D721Med (cell line): Measurements from ENCODE around the gene MFGE8.

Experiments used
- DNase-seq: peaks from one replicate; pipeline ENCODE4 v3.0.0; 2011; ENCODE audit warnings: low spot score; ENCODE audit not compliant: insufficient read length
- FAIRE-seq: peaks from 2 replicates; lab custom pipeline; 2011; peaks lifted over from hg19 to GRCh38; lab: Jason Lieb, UNC
- CTCF ChIP-seq: IDR thresholded peaks from 2 replicates; pipeline ENCODE4 v1.5.1; 2012; ENCODE audit warnings: mild to moderate bottlenecking, control low read depth; ENCODE audit not compliant: insufficient read depth; ENCODE audit errors: missing control alignments

Gene MFGE8

DNA sequence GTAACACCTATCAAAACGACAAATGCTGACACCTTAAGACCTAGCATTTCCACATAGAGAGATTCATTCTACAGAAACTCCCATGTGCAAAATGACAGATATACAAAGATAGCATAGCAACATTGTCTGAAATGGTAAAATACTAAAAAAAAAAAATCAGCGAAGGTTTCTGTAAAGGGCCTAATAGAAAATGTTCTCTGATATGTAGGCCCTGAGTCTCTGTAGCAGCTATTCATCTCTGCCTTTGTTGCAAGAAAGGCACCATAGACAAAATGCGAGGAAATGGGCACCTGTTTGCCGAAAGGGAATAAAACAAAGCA, 631 bp upstream of the MFGE8 start:
- TF ChIP-seq CTCF = no peak
- FAIRE-seq = no peak
- DNase-seq = no peak

DNA sequence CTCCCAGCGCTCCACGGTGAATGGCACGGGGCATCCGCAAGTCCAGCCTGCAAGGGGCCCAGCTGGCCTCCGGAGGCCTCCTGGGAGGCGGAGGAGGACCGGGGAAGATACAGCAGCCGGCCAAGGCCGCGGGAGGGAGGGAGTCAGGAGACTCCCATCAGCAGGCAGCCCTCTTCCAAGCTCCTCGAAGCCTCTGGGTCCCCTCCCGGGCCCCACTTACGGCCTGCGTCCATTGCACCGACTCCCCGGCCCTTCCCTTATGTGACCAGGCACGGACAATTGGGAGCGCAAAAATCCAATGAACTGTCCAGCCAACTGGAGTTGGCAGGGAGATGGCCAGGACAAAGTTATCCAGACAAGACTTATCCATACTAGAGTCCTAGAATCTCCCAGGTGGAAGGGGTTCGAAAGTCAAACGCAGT, 668 bp downstream of the MFGE8 start:
- DNase-seq (no peak), FAIRE-seq (no peak)
- TF ChIP-seq CTCF = no peak

GRCh38 chr15:88911766-88912118, 1.4 kb downstream of the MFGE8 start:
- no peak for FAIRE-seq
- no peak for TF ChIP-seq CTCF
- no peak for DNase-seq

DNA sequence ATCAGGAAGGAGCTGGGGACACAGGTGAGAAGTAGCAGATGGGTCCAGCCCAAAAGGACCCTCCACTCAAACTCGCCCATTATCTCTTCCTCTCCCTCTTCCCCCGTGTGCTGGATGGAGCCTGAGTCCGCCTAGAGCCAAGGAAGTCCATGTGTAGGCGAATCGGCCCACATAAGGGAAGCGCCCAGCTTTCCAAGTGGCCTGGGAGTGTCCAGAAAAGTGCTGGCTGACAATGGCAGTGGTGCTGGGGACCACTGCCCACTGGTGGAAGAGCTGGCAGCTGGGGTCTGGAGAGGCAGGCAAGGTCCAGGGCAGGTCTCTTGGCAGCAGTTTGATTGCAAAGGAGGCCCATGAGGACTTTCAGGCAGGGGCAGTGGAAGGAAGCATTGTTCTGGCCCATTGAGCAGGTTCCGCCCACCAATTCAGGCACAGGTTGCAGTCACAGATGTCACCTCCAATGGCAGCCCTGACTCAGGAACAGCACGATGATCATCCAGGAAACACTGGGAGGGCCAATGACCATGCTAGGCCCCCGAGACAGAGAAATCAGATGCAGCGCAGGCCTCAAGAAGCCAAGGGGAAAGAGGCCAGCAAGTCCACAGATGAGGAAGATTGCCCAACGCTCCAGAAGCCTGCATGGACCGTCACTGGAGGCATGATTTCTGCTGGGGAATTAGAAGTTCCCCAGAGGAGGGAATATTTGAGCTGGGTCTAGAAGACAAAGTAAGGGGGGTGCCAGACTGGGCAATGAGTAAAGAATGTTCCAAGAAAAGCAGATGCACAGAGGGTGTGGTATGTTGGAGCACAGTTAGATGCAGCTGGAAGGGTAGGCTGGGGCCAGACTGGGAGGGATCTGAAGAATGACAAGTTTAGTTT, 3.0 kb downstream of the MFGE8 start:
- FAIRE-seq (no peak), DNase-seq (no peak)
- no peak for TF ChIP-seq CTCF

GRCh38 chr15:88908697-88909621, 4.2 kb downstream of the MFGE8 start:
- DNase-seq (no peak), FAIRE-seq (no peak)
- no peak for TF ChIP-seq CTCF

- no peak for FAIRE-seq
- DNase-seq = no peak
Measured at GRCh38 chr15:88908123-88908522, 5.1 kb downstream of the MFGE8 start.

More at GRCh38 chr15:88908123-88908522, 5.1 kb downstream of the MFGE8 start:
- no peak for TF ChIP-seq CTCF
